ENCODE results near the gene HBEGF.

DNA sequence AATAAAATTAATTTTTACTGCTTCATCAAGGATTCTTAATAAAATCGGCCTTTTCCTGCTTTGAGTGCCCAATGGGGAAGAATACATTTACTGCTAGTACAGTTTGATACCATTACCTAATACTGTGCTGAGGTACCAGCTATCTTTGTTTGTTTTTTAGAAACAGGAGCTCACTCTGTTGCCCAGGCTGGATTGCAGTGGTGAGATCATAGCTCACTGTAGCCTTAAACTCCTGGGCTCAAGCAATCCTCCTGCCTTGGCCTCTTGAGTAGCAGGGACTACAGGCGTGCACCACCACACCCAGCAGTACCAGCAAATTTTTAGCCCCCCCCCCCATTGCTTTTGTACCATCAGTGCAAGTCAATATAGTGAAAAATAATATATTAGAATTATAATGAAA is 41.6 kb upstream of the HBEGF start:
- TF ChIP-seq, protein P1, sequence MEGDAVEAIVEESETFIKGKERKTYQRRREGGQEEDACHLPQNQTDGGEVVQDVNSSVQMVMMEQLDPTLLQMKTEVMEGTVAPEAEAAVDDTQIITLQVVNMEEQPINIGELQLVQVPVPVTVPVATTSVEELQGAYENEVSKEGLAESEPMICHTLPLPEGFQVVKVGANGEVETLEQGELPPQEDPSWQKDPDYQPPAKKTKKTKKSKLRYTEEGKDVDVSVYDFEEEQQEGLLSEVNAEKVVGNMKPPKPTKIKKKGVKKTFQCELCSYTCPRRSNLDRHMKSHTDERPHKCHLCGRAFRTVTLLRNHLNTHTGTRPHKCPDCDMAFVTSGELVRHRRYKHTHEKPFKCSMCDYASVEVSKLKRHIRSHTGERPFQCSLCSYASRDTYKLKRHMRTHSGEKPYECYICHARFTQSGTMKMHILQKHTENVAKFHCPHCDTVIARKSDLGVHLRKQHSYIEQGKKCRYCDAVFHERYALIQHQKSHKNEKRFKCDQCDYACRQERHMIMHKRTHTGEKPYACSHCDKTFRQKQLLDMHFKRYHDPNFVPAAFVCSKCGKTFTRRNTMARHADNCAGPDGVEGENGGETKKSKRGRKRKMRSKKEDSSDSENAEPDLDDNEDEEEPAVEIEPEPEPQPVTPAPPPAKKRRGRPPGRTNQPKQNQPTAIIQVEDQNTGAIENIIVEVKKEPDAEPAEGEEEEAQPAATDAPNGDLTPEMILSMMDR (conservative IDR thresholded peaks at IDR 0.05; ENCODE audit: low read depth in 2 of 2), result no peak
- TF ChIP-seq POLR2AphosphoS5 (IDR thresholded peaks at IDR 0.05; ENCODE audit: low read depth) (no peak), EZH2 (IDR thresholded peaks at IDR 0.05; ENCODE audit: low read depth, unreplicated experiment) (no peak), CREB1 (CRISPR knock-in tag; IDR thresholded peaks at IDR 0.05; ENCODE audit: low read depth) (no peak), EZH2phosphoT487 (IDR thresholded peaks at IDR 0.05; ENCODE audit: unreplicated experiment) (no peak), REST (IDR thresholded peaks at IDR 0.05; ENCODE audit: unreplicated experiment) (no peak), JUNB (IDR thresholded peaks at IDR 0.05; ENCODE audit: unreplicated experiment) (no peak), ZNF462 (CRISPR knock-in tag; IDR thresholded peaks at IDR 0.05) (no peak), STAT1 (IDR thresholded peaks at IDR 0.05; ENCODE audit: unreplicated experiment) (no peak), ZNF331 (CRISPR knock-in tag; IDR thresholded peaks at IDR 0.05; ENCODE audit: low read depth) (no peak), NANOG (IDR thresholded peaks at IDR 0.05; ENCODE audit: borderline replicate concordance) (no peak), ZNF114 (CRISPR knock-in tag; IDR thresholded peaks at IDR 0.05) (no peak)
- TF ChIP-seq, protein P2, sequence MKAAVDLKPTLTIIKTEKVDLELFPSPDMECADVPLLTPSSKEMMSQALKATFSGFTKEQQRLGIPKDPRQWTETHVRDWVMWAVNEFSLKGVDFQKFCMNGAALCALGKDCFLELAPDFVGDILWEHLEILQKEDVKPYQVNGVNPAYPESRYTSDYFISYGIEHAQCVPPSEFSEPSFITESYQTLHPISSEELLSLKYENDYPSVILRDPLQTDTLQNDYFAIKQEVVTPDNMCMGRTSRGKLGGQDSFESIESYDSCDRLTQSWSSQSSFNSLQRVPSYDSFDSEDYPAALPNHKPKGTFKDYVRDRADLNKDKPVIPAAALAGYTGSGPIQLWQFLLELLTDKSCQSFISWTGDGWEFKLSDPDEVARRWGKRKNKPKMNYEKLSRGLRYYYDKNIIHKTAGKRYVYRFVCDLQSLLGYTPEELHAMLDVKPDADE (IDR thresholded peaks at IDR 0.05), result no peak

All from GM23338 (cell line).